ENCODE measurements around the gene GABRG3.

GRCh38 chr15:27074179-27074578 is 103.2 kb downstream of the GABRG3 start:
- TF ChIP-seq CTCF (IDR thresholded peaks at IDR 0.05) (no peak), POLR2AphosphoS5 (IDR thresholded peaks at IDR 0.05) (no peak), EP300 (IDR thresholded peaks at IDR 0.05) (no peak), POLR2A (IDR thresholded peaks at IDR 0.05; ENCODE audit: low read depth) (no peak)
